Fibroblast of peridontal ligament (primary cell): ENCODE measurements around the gene TAB2.
"Not testable (repeated sequence)": the region's sequence is repeated elsewhere in the genome, so short reads cannot be mapped to it uniquely, and the experiment has no call there.

Experiments used
- DNase-seq: peaks from one replicate; pipeline ENCODE4 v3.0.0-alpha.2; 2010; ENCODE audit errors: extremely low read depth

The TAB2 gene

DNA sequence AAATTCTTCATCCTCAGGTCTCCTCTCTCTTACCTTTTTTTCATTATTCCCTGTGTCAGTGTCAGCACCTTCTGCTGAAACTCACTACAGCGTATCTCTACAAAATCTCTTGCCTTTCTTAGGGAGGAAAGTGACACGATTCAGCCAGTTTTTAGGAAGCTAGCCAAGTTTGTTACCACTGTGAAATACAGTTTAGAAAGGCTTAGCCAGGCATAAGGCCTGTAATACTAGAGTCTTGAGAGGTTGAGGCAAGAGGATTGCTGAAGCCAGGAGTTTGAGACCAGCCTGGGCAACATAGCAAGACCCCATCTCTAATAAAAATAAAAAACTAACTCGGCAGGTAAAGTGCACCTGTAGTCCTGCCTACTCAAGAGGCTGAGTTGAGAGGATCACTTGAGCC is 16.7 kb downstream of the TAB2 start:
- DNase-seq: peak; percentile 40

- DNase-seq: peak; percentile 73
Measured at GRCh38 chr6:149334682-149335160, 17.2 kb downstream of the TAB2 start.

DNA sequence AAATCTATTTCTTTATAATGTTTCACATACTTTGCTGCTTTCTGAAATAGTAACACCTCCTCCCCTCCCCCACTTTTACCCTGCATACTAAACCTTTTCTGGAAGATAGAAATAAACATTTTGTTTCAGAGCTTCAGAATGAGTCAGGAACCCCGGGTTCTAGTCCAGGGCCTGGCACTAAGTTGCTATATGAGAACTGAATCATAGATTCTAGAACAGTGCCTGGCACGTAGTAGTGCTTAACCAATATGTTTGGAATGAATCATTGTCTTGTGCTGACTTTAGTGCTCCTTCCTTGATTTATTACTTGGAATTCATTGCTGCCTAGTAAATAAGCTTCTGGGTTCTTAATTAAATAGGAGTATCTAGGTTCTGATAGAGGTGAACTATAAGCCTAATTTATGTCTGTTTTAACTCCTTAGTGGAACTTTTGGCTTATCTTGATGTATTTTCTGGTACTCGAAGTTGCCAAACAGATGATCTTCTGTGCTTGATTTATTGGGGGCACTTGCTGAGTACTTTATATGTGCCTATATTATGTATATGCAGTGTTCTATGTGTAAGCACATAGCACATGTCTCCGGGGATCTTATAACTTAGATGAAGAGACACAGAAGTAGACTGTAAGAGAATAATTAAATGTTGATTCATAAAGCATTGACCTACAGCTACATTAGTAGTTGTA is 18.6 kb downstream of the TAB2 start:
- DNase-seq: peak; percentile 37

DNA sequence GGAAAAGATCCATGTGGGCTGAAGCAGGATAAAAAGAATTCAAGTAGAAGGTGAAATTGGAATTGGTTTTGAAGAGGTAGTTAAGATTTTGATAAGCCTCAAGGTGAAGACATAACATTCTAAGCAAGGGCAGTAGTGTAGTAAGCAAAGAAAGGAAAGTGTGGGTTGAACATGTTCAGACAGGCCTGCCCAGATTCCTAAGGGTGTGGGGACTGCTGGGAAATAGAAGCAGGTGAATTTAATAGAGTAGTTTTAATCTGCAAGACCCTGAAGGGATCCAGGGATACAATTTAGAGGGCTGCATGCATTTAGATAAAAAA is 19.1 kb downstream of the TAB2 start:
- no peak for DNase-seq

DNA sequence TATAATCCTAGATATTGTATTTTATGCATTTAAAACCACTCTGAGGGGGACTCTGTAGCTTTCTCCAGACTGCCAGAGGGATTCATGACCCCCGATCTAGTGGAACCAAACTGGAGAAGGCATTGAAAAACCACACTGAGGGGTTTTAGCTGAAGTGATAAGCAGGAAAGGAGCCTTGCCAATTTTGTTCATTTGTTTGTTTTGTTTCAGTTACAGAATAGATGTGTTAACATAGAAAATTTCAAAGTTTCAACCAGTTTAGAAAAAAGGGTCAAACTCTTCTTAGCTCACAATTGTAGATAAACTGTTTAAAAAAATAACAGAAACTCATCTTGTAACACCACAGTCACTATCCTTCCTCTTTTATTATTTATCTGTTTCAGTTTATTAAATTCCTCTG is 19.8 kb downstream of the TAB2 start:
- no peak for DNase-seq

GRCh38 chr6:149340200-149340599 is 22.7 kb downstream of the TAB2 start:
- no peak for DNase-seq

GRCh38 chr6:149342525-149342924 is 25.0 kb downstream of the TAB2 start:
- no peak for DNase-seq

DNA sequence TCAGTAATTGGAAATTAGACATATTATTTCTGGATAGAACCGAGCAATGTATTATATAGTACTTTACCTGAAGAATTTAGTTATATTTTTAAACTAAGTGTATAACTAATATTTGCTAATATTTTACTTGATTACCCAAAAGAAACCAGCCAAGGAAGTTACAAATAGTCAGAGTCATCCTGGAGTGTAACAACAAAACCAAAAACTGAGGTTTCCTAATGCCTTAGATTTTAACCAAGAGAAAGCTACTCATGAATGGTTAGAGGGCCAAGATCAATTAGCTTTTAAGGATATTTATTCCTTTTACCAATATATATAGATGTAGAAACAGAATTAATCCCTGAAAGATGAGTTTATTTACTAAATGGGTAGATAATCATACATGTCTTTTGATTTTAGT is 26.0 kb downstream of the TAB2 start:
- DNase-seq: no peak

DNA sequence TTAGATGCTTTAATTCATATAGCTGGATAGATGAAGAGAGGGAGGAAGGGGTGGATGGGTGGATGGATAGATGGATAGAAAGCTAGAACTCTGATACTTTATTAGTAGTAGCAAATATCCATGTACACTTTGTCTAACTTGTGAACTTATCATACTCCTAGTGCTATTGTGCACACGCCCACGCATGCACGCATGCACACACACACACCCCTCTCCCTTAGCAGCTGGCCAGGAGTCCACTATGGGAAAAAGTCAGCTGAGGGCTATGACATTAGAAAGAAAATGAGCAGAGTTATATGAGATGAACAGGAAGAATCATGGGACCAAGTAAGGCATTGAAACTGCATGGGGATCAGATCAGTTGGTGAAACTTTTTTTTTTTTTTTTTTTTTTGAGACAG is 28.6 kb downstream of the TAB2 start:
- no peak for DNase-seq

DNA sequence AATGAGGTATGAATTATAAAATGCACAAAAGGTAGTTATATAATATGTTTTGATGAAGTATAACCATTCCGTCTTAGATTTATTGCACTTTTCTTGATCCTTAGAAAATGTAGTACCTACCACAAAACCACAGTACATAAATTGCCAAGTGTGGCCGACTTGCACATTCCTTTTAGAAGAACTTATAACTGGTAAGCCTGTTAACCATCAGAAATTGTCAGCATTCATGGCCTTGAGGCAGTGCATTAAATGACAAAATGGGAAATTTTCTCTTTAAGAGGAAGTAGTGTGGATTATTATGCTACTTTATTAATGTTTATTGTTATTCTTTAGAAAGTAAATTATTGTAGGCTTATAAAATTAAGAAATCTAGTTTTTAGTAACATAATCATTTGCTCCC is 29.6 kb downstream of the TAB2 start:
- peak; percentile 52 for DNase-seq

- DNase-seq: not testable (repeated sequence)
Measured at GRCh38 chr6:149349279-149349678, 31.8 kb downstream of the TAB2 start.

DNA sequence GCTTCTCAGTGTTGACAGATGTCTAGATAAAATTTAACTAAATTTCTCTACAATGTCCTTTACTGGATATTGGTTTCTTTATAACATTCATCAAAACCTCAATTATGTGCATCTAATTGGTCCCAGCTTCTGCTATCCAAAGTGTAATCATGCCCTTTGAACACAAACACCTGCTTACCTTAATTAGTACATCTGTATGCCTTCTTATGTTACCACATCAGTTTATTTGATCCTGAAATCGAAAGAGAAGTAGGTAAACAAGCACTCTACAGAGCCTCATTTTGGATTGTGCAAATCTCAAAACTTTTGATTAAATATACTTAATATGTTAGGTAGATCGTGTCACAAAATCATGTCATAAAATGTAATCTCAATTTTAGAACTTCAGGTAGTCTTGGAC is 36.5 kb downstream of the TAB2 start:
- DNase-seq: no peak

GRCh38 chr6:149356081-149356750 is 38.7 kb downstream of the TAB2 start:
- DNase-seq: no peak

DNA sequence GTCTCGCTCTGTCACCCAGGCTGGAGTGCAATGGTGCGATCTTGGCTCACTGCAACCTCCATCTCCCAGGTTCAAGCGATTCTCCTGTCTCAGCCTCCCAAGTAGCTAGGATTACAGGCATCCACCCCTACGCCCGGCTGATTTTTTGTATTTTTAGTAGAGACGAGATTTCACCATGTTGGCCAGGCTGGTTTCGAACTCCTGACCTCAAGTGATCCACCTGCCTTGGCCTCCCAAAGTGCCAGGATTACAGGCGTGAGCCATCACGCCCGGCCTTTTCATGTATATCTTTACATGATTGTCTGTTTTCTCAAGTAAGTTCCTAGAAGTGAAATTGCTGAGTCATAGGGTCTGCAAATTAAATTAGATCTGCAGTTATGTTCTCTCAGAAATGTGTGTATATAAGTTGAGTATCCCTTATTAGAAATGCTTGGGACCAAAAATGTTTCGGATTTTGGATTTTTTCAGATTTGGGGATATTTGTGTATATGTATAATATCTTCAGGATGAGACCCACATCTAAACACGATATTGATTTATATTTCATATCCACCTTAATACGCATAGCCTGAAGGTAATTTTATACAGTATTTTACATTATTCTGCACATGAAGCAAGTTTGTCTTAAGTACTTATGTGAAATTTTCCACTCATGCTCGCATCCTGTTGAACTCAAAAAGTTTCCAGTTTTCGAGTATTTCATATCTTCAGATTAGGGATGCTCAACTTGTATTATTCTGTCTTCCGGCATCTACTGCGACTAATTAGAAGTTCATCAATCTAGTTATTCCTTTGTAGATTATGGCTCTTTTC is 40.4 kb downstream of the TAB2 start:
- DNase-seq: no peak

- no peak for DNase-seq
Measured at GRCh38 chr6:149359440-149359839, 41.9 kb downstream of the TAB2 start.

DNA sequence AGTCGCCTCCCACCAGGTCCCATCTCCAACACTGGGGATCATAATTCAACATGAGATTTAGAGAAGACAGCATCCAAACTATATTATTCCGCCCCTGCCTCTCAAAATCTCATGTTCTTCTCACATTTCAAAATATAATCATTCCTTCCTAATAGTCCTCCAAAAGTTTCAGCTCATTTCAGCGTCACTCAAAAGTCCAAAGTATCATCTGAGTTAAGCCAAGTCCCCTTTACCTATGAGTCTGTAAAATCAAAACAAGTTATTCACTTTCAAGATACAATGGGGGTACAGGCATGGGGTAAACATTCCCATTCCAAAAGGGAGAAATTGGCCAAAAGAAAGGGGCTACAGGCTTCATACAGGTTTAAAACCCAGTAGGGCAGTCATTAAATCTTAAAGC is 43.0 kb downstream of the TAB2 start:
- no peak for DNase-seq

GRCh38 chr6:149362289-149362688 is 44.8 kb downstream of the TAB2 start:
- no peak for DNase-seq

DNA sequence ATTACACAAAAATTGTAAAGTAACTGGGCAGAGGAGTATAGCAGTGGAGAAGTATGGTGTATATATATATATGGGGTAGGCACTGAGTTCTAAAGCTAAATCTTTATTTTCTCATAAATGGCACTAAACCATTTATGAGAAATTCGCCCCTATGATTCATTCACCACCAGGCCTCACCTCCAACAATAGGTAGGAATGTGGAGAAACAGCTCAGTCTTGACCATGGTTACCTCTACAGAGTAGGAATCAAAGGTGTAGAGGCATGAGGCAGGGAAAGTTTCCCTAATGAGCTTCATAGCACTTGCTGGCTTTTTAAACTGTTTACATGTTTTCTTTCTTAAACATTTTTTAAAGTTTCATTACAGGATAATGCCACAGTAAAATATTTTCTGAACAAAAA is 45.6 kb downstream of the TAB2 start:
- no peak for DNase-seq

- peak; percentile 27 for DNase-seq
Measured at GRCh38 chr6:149364557-149364956, 47.0 kb downstream of the TAB2 start.

DNA sequence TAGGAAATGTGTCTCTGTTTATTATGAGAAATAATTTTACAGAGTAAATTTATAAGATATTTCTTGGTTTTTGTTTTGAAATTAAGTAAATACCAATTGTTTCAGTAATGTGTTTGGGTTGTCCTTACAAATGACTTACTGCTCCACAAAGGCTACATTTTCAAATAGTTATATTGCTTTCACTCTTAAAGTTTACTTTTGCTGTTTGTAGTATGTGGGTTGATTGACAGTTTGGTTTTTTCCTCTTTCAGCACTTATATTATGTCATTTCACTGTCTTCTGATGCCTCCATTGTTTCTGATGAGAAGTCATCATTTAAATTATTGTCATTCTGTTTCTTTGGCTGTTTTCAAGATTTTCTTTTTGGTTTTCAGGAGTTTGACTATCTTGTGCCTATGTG is 47.7 kb downstream of the TAB2 start:
- DNase-seq: no peak

DNA sequence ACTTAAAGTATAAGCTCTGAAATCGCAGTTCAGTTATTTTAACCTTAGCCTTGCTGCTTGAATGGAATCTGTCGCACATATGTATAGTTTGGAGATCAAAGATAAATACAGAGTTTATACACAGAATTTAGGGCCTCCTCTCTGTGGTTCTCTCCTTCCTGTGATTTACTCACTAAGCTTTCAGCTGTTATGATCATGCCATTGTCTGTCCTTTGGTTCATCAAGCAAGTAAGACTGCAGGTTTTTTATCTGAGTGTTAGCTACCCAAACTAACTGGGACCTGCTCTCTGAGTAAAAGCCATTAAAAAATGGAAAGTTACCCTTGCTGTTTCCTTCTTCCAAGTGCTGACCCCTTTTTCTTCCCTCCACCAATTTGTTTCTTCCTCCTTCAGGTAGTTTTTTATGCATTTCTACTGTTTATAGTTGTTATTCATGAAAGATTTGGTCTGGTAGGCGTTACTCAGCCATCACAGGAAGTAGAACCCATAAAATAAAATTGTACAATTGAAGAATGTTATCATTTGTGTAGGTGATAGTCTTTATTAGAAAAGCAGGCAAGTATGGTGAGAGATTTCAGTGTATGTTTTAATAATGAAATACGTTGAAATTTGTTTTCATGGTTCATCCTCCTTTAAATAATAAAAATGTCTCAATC is 48.9 kb downstream of the TAB2 start:
- DNase-seq: no peak

GRCh38 chr6:149368065-149368464 is 50.6 kb downstream of the TAB2 start:
- no peak for DNase-seq
